Measurements from ENCODE around the gene THSD4.

The THSD4 gene

GRCh38 chr15:71747128-71748083, 632.1 kb downstream of the THSD4 start:
- no peak for DNase-seq

GRCh38 chr15:71748293-71748718, 633.0 kb downstream of the THSD4 start:
- DNase-seq, result no peak

- no peak for DNase-seq
Observed at GRCh38 chr15:71749500-71749899, 634.2 kb downstream of the THSD4 start.

GRCh38 chr15:71752128-71752527, 636.9 kb downstream of the THSD4 start:
- no peak for DNase-seq

GRCh38 chr15:71752604-71753289, 637.5 kb downstream of the THSD4 start:
- DNase-seq, result no peak

GRCh38 chr15:71753346-71753745, 638.1 kb downstream of the THSD4 start:
- no peak for DNase-seq

GRCh38 chr15:71754660-71755059, 639.4 kb downstream of the THSD4 start:
- DNase-seq, result no peak

GRCh38 chr15:71755092-71755970, 640.1 kb downstream of the THSD4 start:
- no peak for DNase-seq

- DNase-seq, result no peak
Observed at GRCh38 chr15:71756599-71757352, 641.5 kb downstream of the THSD4 start.

- no peak for DNase-seq
Observed at GRCh38 chr15:71757741-71758530, 642.7 kb downstream of the THSD4 start.

GRCh38 chr15:71758711-71759110, 643.4 kb downstream of the THSD4 start:
- DNase-seq, result no peak

GRCh38 chr15:71760852-71761251, 645.6 kb downstream of the THSD4 start:
- DNase-seq, result no peak

GRCh38 chr15:71761649-71762048, 646.4 kb downstream of the THSD4 start:
- DNase-seq, result no peak

- no peak for DNase-seq
Observed at GRCh38 chr15:71768184-71768583, 652.9 kb downstream of the THSD4 start.

GRCh38 chr15:71773206-71773859, 658.1 kb downstream of the THSD4 start:
- DNase-seq, result no peak

- no peak for DNase-seq
Observed at GRCh38 chr15:71775856-71776255, 660.6 kb downstream of the THSD4 start.

- no peak for DNase-seq
Observed at GRCh38 chr15:71776304-71776703, 661.0 kb downstream of the THSD4 start.

- DNase-seq, result no peak
Observed at GRCh38 chr15:71777216-71777943, 662.1 kb downstream of the THSD4 start.

- DNase-seq, result no peak
Observed at GRCh38 chr15:71779073-71779797, 664.0 kb downstream of the THSD4 start.
